ENCODE measurements around the gene TRIP10. TPM values are rescaled to one million over a fixed set of nuclear protein-coding genes. Genes with fewer than 3 reads are reported as not detected.

Gene TRIP10
- total RNA-seq, 1 donor from 2014 or later = 65.8 TPM

DNA sequence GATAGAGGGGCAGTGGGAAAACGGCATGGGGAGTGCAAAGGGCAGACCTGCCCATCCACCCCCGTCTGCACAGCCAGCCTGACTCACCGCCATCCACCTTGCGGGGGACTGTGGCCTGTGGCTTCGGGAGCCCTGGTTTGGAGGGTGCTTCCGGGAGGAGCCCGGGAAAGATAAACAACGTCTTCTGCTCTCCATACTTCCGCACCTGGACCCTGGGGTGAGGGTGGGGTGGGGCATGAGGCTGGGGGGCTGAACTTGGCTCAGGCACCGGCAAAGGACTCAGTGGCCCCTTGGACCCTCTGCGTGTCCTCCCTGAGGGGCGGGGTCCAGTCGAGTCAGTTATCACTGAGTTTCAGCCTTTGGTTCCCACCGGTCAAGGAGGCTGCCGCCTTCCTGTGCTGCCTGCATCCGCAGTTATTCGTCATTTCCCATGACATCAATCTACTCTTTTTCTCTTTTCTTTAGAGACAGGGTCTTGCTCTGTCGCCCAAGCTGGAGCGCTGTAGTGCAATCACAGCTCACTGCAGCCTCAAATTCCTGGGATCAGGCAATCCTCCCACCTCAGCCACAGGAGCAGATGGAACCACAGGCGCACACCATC, 5.3 kb upstream of the TRIP10 start:
- H3K27me3 ChIP-seq (ENCODE audit: low read depth) = no peaks in the 10 kb centered on the region
- H3K9me3 ChIP-seq = no peaks in the 10 kb centered on the region
- peaks cover 30% of the 10 kb centered on the region for H3K4me1 ChIP-seq
- DNase-seq (peak; percentile 42), ATAC-seq (no peak)
- no peak overlapping the region for H3K4me3 ChIP-seq
- H3K27ac ChIP-seq = no peak overlapping the region
- intact Hi-C loops (cut with DNase I) = no loop called here
- TF ChIP-seq, protein P1, sequence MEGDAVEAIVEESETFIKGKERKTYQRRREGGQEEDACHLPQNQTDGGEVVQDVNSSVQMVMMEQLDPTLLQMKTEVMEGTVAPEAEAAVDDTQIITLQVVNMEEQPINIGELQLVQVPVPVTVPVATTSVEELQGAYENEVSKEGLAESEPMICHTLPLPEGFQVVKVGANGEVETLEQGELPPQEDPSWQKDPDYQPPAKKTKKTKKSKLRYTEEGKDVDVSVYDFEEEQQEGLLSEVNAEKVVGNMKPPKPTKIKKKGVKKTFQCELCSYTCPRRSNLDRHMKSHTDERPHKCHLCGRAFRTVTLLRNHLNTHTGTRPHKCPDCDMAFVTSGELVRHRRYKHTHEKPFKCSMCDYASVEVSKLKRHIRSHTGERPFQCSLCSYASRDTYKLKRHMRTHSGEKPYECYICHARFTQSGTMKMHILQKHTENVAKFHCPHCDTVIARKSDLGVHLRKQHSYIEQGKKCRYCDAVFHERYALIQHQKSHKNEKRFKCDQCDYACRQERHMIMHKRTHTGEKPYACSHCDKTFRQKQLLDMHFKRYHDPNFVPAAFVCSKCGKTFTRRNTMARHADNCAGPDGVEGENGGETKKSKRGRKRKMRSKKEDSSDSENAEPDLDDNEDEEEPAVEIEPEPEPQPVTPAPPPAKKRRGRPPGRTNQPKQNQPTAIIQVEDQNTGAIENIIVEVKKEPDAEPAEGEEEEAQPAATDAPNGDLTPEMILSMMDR (IDR thresholded peaks at IDR 0.05) = no peak
- H3K36me3 ChIP-seq = peaks cover 27% of the 10 kb centered on the region

DNA sequence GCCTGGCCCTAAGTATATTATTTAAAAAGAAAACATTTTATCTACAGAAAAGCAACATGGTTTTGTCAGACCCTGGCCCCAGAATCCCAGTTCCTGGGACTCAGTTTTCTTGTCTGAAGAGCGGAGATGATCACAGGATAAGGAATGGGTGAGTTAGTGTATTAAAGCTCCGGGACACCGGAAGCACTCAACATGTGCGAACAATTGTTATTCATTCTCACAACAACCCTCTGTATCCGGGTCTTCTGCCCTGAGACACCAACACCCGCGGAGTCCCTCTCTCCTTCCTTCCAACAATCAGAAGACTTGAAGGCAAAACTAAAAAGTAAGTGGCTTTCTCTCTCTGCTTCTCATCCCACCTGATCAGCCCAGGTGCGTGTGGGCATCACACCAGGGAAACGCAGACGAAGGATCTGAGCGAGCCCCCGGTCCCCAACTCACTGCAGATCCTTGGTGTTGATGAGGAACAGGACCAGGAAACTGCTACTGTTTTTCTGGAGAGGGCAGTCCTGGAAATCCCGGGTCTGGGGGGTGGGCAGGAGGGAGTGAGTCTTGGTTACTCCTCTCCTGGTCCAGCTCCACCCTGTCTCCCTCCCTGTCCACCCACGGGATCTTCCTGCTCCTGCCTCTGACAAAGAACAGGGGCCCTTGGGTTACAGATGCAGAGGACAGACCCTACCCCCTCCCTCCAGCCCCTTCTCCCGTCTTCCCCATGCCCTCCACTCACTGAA, 4.1 kb upstream of the TRIP10 start:
- peaks cover 33% of the 10 kb centered on the region for H3K4me1 ChIP-seq
- intact Hi-C loops (cut with DNase I) = no loop called here

DNA sequence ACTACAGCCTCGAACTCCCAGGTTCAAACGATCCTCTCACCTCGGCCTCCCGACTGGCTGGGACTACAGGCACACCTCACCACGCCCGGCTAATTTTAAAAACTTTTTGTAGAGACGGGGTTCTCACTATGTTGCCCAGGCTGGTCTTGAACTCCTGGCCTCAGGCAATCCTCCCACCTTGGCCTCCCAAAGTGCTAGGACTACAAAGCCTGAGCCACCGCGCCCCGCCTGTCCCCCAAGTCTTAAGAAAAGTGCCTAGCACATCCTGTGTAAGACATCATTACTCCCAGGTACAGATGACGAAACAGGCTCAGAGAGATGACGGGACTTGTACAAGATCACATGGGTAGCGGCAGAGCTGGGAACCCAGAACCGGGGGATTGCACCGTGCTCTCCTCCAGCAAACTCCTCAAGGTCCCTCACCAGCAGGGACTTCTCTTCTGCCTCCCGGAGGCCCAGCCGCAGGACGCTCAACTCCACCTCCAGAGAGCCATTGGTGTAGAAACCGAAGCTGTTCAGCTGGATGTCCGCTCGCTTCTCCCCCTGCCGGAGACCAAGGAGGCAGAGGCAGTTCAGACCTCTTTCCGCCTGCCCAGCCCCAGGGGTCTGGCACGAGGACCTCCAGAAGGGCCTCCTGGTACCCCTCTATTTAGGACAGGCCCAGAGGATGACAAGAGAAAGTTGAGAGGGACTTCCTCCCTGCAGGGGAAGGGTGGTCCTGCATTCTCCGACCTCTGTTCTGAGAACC, 3.1 kb upstream of the TRIP10 start:
- Histone ChIP-seq H3K9me3 (no peaks in the 10 kb centered on the region), H3K27me3 (ENCODE audit: low read depth) (no peaks in the 10 kb centered on the region), H3K36me3 (peaks cover 27% of the 10 kb centered on the region), H3K27ac (peak overlapping the region; percentile 94), H3K4me3 (peak overlapping the region; percentile 74), H3K4me1 (peaks cover 40% of the 10 kb centered on the region)
- intact Hi-C loops (cut with DNase I) = no loop called here
- ATAC-seq = peak; percentile 26 to 28
- TF ChIP-seq, protein P1 (IDR thresholded peaks at IDR 0.05) = peak; percentile 62
- DNase-seq = peak; percentile 87

More for the DNA sequence above, 4.1 kb upstream of the TRIP10 start:
- Histone ChIP-seq H3K4me3 (peak overlapping the region; percentile 74), H3K27me3 (ENCODE audit: low read depth) (no peaks in the 10 kb centered on the region), H3K27ac (peak overlapping the region; percentile 94), H3K9me3 (no peaks in the 10 kb centered on the region), H3K36me3 (peaks cover 27% of the 10 kb centered on the region)
- ATAC-seq (no peak), DNase-seq (no peak)
- TF ChIP-seq, protein P1 (IDR thresholded peaks at IDR 0.05) = no peak

DNA sequence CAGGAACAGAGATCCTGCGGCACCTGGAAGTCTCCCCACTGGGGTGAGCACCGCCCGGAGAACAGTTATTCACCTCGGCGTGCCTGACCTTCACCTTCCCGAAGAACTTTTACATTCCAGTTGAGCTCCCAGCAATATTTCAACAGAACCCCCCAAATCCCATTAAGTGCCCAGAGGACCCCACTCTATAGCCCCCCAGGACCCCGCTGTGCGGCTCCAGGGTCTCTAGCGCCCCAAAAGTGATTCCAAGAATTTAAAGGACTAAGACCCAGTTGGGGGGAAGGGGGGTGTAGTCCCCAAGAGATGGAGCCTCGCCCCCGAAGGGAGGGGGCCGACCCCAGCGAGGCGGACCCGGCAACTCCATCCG, 2.6 kb upstream of the TRIP10 start:
- DNase-seq (no peak), ATAC-seq (no peak)
- Histone ChIP-seq H3K36me3 (peaks cover 24% of the 10 kb centered on the region), H3K4me1 (peaks cover 46% of the 10 kb centered on the region), H3K4me3 (peak overlapping the region; percentile 74), H3K27me3 (ENCODE audit: low read depth) (no peaks in the 10 kb centered on the region), H3K9me3 (no peaks in the 10 kb centered on the region), H3K27ac (peak overlapping the region; percentile 94)
- TF ChIP-seq, protein P1 (IDR thresholded peaks at IDR 0.05) = no peak
- intact Hi-C loops (cut with DNase I) = no loop called here

DNA sequence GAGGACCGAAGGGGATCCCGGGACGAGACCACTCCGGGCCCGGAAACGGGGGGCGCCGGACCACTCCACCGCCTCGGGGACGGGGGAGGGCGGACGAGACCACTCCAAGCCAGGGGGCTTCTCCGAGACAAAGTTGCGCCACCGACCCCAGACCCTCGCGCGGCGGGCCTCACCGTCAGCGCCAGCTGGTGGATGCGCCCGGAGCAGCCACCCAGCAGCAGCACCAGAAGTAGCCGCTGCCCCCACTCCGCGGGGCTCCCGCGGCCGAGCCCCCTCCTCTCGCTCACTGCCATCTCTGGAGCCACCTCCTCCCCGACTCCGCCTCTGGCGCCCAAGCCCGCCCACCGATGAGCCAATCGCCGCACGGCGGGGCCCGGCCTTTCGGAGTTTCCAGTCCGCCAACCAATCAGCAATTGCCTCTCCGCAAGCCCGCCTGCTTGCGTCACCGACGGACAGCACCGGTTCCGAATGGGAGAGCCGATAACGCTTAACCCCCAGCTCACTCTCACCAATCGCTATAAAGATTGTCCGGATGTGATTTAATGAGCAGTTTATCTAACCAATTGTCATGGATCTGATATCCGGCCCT, 2.1 kb upstream of the TRIP10 start, which contains the start of gene GPR108:
TSS of gene GPR108 (minus strand) at position 297 of the 589 bp plus-strand sequence. CDS start at position 293, 4 bp downstream.
- Histone ChIP-seq H3K27me3 (ENCODE audit: low read depth) (no peaks in the 10 kb centered on the region), H3K9me3 (no peaks in the 10 kb centered on the region), H3K27ac (peak within 1 kb of the TSS; percentile 94), H3K4me1 (peaks cover 51% of the 10 kb centered on the region), H3K36me3 (peaks cover 20% of the 10 kb centered on the region), H3K4me3 (peak within 1 kb of the TSS; percentile 93)
- TF ChIP-seq, protein P1 (IDR thresholded peaks at IDR 0.05) = no peak
- peak; percentile 100 for DNase-seq
- peak; percentile 84 to 89 for ATAC-seq
- intact Hi-C loops (cut with DNase I) = no loop called here

Measured in lower lobe of right lung (tissue), 2 donors.